Loucy (cell line): ENCODE results near the gene SLC35G1.
A peak's percentile ranks its signal among the peaks of the same experiment; 100 is the strongest.

Experiments used
- H2AFZ ChIP-seq: fragments of 200-600 bp; sonication (generic); 2 replicates; pipeline ENCODE4 v1.6.0; 2016; ENCODE audit warnings: antibody characterized with exemption, mild to moderate bottlenecking, low read length, moderate library complexity
- H3F3A ChIP-seq: fragments of 200-600 bp; 2 replicates; pipeline ENCODE4 v1.6.0; 2016; ENCODE audit warnings: antibody characterized with exemption, low read depth, mild to moderate bottlenecking
- H3K27me3 ChIP-seq: fragments of 200-600 bp; sonication (generic); 2 replicates; pipeline ENCODE4 v1.6.1; 2014; ENCODE audit warnings: low read length, mild to moderate bottlenecking; ENCODE audit not compliant: insufficient read depth, poor library complexity, severe bottlenecking
- H3K36me3 ChIP-seq: fragments of 200-600 bp; sonication (generic); 2 replicates; pipeline ENCODE4 v1.6.1; 2016; ENCODE audit warnings: low read length; ENCODE audit not compliant: insufficient read depth
- H3K4me1 ChIP-seq: fragments of 200-600 bp; sonication (generic); 2 replicates; pipeline ENCODE4 v1.5.1; 2014; ENCODE audit warnings: low read length, mild to moderate bottlenecking; ENCODE audit not compliant: insufficient read depth, poor library complexity, severe bottlenecking
- H3K4me2 ChIP-seq: fragments of 200-600 bp; sonication (generic); 2 replicates; pipeline ENCODE4 v1.6.0; 2014; ENCODE audit warnings: antibody characterized with exemption, low read length, low read depth, mild to moderate bottlenecking; ENCODE audit not compliant: poor library complexity, severe bottlenecking
- H3K4me3 ChIP-seq: fragments of 200-600 bp; sonication (generic); 2 replicates; pipeline ENCODE4 v1.5.1; 2014; ENCODE audit warnings: low read length, mild to moderate bottlenecking, mixed read lengths; ENCODE audit not compliant: poor library complexity, severe bottlenecking
- H3K79me2 ChIP-seq: fragments of 200-600 bp; sonication (generic); 2 replicates; pipeline ENCODE4 v1.6.1; 2014; ENCODE audit warnings: low read length; ENCODE audit not compliant: insufficient read depth
- H3K9ac ChIP-seq: fragments of 200-600 bp; sonication (generic); 2 replicates; pipeline ENCODE4 v1.6.0; 2014; ENCODE audit warnings: mild to moderate bottlenecking, low read depth, low read length, moderate library complexity; ENCODE audit not compliant: poor library complexity, severe bottlenecking
- H3K9me2 ChIP-seq: fragments of 200-600 bp; sonication (generic); replicated peaks from 2 replicates; pipeline ENCODE4 v1.6.1; 2016; ENCODE audit warnings: low read depth, low read length, mixed read lengths
- H3K9me3 ChIP-seq: fragments of 200-600 bp; sonication (generic); 2 replicates; pipeline ENCODE4 v1.6.1; 2014; ENCODE audit warnings: mild to moderate bottlenecking, antibody characterized with exemption, low read length, low read depth; ENCODE audit not compliant: insufficient read depth
- H4K20me1 ChIP-seq: fragments of 200-600 bp; sonication (generic); 2 replicates; pipeline ENCODE4 v1.6.0; 2014; ENCODE audit warnings: antibody characterized with exemption, low read length, mild to moderate bottlenecking; ENCODE audit not compliant: insufficient read depth, poor library complexity, severe bottlenecking
- CTCF ChIP-seq: fragments of 200-600 bp; sonication (generic); conservative IDR thresholded peaks from 2 replicates; pipeline ENCODE4 v1.5.1; 2014; ENCODE audit warnings: mild to moderate bottlenecking, antibody characterized with exemption, low read length
- EZH2phosphoT487 ChIP-seq: fragments of 200-600 bp; IDR thresholded peaks from 2 replicates; pipeline ENCODE4 v1.6.1; 2018; ENCODE audit warnings: antibody characterized with exemption, mild to moderate bottlenecking, moderate library complexity, borderline replicate concordance

Gene SLC35G1

GRCh38 chr10:93915598-93915997 lies 21.8 kb downstream of the SLC35G1 start:
- TF ChIP-seq CTCF: no peak
- TF ChIP-seq EZH2phosphoT487: no peak

GRCh38 chr10:93916257-93917063 lies 22.7 kb downstream of the SLC35G1 start:
- H2AFZ ChIP-seq: no peak overlapping the region
- H3K9me3 ChIP-seq: no peaks in the 10 kb centered on the region
- no peak overlapping the region for H3K4me3 ChIP-seq
- H3K4me1 ChIP-seq: no peaks in the 10 kb centered on the region
- H3K79me2 ChIP-seq: no peaks in the 10 kb centered on the region
- H3K4me2 ChIP-seq: no peak overlapping the region
- H3F3A ChIP-seq: no peaks in the 10 kb centered on the region
- TF ChIP-seq EZH2phosphoT487: no peak
- peak; percentile 70 for TF ChIP-seq CTCF
- no peak overlapping the region for H3K9ac ChIP-seq
- no peaks in the 10 kb centered on the region for H3K27me3 ChIP-seq
- no peaks in the 10 kb centered on the region for H3K36me3 ChIP-seq
- H4K20me1 ChIP-seq: no peaks in the 10 kb centered on the region
- no peaks in the 10 kb centered on the region for H3K9me2 ChIP-seq

More at GRCh38 chr10:93915598-93915997, 21.8 kb downstream of the SLC35G1 start:
- Histone ChIP-seq H2AFZ (no peak overlapping the region), H3K27me3 (no peaks in the 10 kb centered on the region), H3K9ac (no peak overlapping the region), H3K79me2 (no peaks in the 10 kb centered on the region), H3K36me3 (no peaks in the 10 kb centered on the region), H3F3A (no peaks in the 10 kb centered on the region), H3K4me2 (no peak overlapping the region), H3K9me2 (no peaks in the 10 kb centered on the region), H4K20me1 (no peaks in the 10 kb centered on the region), H3K4me3 (no peak overlapping the region), H3K4me1 (no peaks in the 10 kb centered on the region), H3K9me3 (no peaks in the 10 kb centered on the region)

- TF ChIP-seq CTCF: no peak
- no peak for TF ChIP-seq EZH2phosphoT487
- Histone ChIP-seq H3K4me2 (no peak overlapping the region), H3K36me3 (no peaks in the 10 kb centered on the region)
Observed at GRCh38 chr10:93917064-93917391, 23.2 kb downstream of the SLC35G1 start.

More at GRCh38 chr10:93917064-93917391, 23.2 kb downstream of the SLC35G1 start:
- H3K27me3 ChIP-seq: no peaks in the 10 kb centered on the region
- no peak overlapping the region for H2AFZ ChIP-seq
- no peaks in the 10 kb centered on the region for H3K79me2 ChIP-seq
- H3K4me1 ChIP-seq: no peaks in the 10 kb centered on the region
- no peaks in the 10 kb centered on the region for H4K20me1 ChIP-seq
- H3K9me2 ChIP-seq: no peaks in the 10 kb centered on the region
- H3K4me3 ChIP-seq: no peak overlapping the region
- H3K9ac ChIP-seq: no peak overlapping the region
- H3F3A ChIP-seq: no peaks in the 10 kb centered on the region
- no peaks in the 10 kb centered on the region for H3K9me3 ChIP-seq
